Activated CD4-positive, alpha-beta T cell treated with anti-CD3 and anti-CD28 coated beads, Interleukin-2, Interleukin-4, amounts not matched to agents 100 ng/mL and 50 ng/mL, durations not matched to agents 16 hours and 8 hours (primary cell): Measurements from ENCODE around the gene PLEKHA1.

Experiments
- DNase-seq: peaks from one replicate; pipeline ENCODE4 v3.0.0-alpha.2; 2020; ENCODE audit warnings: low spot score

PLEKHA1 gene

DNA sequence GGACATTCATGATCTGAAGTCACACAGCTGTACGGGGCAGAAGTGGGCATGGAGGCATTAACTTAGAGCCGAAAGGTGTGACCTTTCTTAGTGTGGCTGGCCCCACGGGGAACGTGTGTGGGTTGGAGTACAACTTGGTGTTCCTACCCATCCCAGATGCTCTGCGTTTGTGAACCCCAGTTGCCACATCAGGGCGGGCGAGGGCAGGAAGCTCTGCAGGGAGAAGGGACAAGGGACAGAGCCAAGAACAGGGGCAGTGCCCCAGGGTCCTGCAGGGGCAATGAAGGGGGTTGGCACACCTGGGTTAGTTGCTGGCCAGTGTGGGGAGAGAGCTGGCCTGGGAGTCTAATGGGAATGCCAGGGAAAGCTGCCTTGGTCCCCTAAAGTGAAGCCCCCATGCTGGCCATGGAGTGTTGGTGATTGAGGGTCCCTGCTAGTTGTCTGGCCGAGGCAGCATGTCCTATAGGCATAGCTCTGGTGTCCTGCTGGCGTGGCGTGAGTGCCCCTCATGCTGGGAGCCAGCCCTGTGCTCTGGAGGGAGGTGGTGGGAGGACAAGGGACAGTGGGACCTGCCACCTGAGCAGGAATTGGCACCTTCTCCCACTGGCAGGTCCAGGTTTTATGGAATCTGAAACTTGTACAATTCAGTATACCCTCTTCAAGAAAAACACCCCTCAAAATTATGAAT lies 105.8 kb downstream of the PLEKHA1 start:
- no peak for DNase-seq

DNA sequence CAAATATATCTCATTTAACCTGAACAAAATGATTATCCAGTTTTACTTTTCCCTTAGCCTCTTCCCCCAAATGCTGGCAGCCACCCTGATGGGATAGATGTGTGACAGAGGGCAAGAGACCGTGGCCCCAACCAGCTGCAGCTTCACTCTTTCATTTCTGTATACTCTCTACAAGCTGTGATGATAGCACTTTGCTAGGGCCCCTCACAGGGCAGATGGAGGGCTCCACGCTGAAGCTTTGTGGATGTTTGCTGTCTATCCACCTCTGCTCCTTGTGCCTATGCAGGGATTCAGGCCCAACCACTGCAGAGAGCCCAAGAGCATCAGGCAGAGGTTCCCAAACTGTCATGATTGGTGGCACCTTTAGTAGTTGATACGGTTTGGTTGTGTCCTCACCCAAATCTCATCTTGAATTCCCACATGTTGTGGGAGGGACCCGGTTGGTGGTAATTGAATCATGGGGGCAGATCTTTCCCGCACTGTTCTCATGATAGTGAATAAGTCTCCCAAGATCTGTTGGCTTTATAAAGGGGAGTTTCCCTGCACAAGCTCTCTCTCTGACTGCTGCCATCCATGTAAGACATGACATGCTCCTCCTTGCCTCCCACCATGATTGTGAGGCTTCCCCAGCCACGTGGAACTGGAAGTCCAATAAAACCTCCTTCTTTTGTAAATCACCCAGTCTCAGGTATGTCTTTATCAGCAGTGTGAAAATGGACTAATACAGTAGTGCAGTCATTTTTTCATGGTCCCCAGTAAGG lies 107.0 kb downstream of the PLEKHA1 start:
- DNase-seq: no peak
